Ishikawa (cell line): ENCODE data around the gene RCAN2.

ENCODE experiments used
- CEBPB ChIP-seq: IDR thresholded peaks from 2 replicates; pipeline ENCODE4 v1.6.1; 2012
- CREB1 ChIP-seq: IDR thresholded peaks from 2 replicates; pipeline ENCODE4 v1.6.1; 2012; ENCODE audit warnings: low read depth
- EGR1 ChIP-seq: IDR thresholded peaks from 2 replicates; pipeline ENCODE4 v1.6.1; 2012
- EP300 ChIP-seq: IDR thresholded peaks from 2 replicates; pipeline ENCODE4 v1.6.1; 2012; ENCODE audit warnings: borderline replicate concordance
- FOXM1 ChIP-seq: IDR thresholded peaks from 2 replicates; pipeline ENCODE4 v1.6.1; 2012; ENCODE audit warnings: low read depth, borderline replicate concordance
- MAX ChIP-seq: IDR thresholded peaks from 2 replicates; pipeline ENCODE4 v1.6.1; 2012
- NFIC ChIP-seq: IDR thresholded peaks from 2 replicates; pipeline ENCODE4 v1.6.1; 2012
- REST ChIP-seq: IDR thresholded peaks from 2 replicates; pipeline ENCODE4 v1.6.1; 2012; ENCODE audit warnings: low read depth, mild to moderate bottlenecking
- TAF1 ChIP-seq: IDR thresholded peaks from 2 replicates; pipeline ENCODE4 v1.6.1; 2012; ENCODE audit warnings: low read depth, mild to moderate bottlenecking
- TF ChIP-seq, protein P1 (sequence below): IDR thresholded peaks from 2 replicates; pipeline ENCODE4 v1.6.1; 2012

GRCh38 chr6:46327779-46328178 lies 163.5 kb downstream of the RCAN2 start:
- TF ChIP-seq TAF1 (no peak), NFIC (no peak), CEBPB (no peak), EP300 (no peak), REST (no peak), MAX (no peak), FOXM1 (no peak), CREB1 (no peak), EGR1 (no peak)
- TF ChIP-seq, protein P1, sequence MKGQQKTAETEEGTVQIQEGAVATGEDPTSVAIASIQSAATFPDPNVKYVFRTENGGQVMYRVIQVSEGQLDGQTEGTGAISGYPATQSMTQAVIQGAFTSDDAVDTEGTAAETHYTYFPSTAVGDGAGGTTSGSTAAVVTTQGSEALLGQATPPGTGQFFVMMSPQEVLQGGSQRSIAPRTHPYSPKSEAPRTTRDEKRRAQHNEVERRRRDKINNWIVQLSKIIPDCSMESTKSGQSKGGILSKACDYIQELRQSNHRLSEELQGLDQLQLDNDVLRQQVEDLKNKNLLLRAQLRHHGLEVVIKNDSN, result no peak
